GM23248 (cell line): Measurements from ENCODE around the gene C3orf49.

ENCODE experiments used
- EZH2 ChIP-seq: fragments of 200-600 bp; sonication (generic); IDR thresholded peaks from 2 replicates; pipeline ENCODE4 v1.6.1; 2018; ENCODE audit warnings: antibody characterized with exemption, mild to moderate bottlenecking; ENCODE audit not compliant: insufficient read depth, poor library complexity, severe bottlenecking
- EZH2phosphoT487 ChIP-seq: fragments of 200-600 bp; sonication (generic); IDR thresholded peaks from 2 replicates; pipeline ENCODE4 v1.6.1; 2018; ENCODE audit warnings: antibody characterized with exemption, moderate library complexity, mild to moderate bottlenecking, low read depth; ENCODE audit not compliant: insufficient read depth

GRCh38 chr3:63808633-63809032, 10.5 kb upstream of the C3orf49 start:
- TF ChIP-seq EZH2: no peak
- no peak for TF ChIP-seq EZH2phosphoT487
